Fibroblast of lung (primary cell): Measurements from ENCODE around the gene MAP2K5. TPM values are rescaled to one million over a fixed set of nuclear protein-coding genes. Genes with fewer than 3 reads are reported as not detected.

ENCODE experiments used
- DNase-seq, 2 donors: peaks; one replicate each; pipeline versions ENCODE4 v3.0.0 to v3.0.0-alpha.2; 2010; ENCODE audit warnings: low read depth in 2 of 2
- H2AFZ ChIP-seq: 2 replicates; pipeline ENCODE4 v1.5.1; 2012; ENCODE audit warnings: low read length, control low read depth, inconsistent platforms
- H3K27ac ChIP-seq: 2 replicates; pipeline ENCODE4 v1.5.1; 2011; ENCODE audit warnings: low read length, control low read depth; ENCODE audit not compliant: insufficient read depth
- H3K27me3 ChIP-seq: 2 replicates; pipeline ENCODE4 v1.5.1; 2011; ENCODE audit warnings: mild to moderate bottlenecking, low read length; ENCODE audit not compliant: control insufficient read depth, insufficient read depth
- H3K36me3 ChIP-seq: 2 replicates; pipeline ENCODE4 v1.5.1; 2011; ENCODE audit warnings: low read length; ENCODE audit not compliant: control insufficient read depth, insufficient read depth
- H3K4me1 ChIP-seq: 2 replicates; pipeline ENCODE4 v1.5.1; 2011; ENCODE audit warnings: low read length; ENCODE audit not compliant: control insufficient read depth, insufficient read depth; ENCODE audit errors: extremely low read depth
- H3K4me2 ChIP-seq: 2 replicates; pipeline ENCODE4 v1.5.1; 2011; ENCODE audit warnings: low read length, control low read depth; ENCODE audit not compliant: insufficient read depth; ENCODE audit errors: extremely low read depth
- H3K4me3 ChIP-seq, 4 experiments: fragments of 200-600 bp in 1 of 4; sonication (generic) in 1 of 4; replicated peaks in 1 of 4; 2 replicates each; pipeline ENCODE4 v1.5.1; 2011 to 2016; ENCODE audit warnings: low read length in 4 of 4, low read depth in 3 of 4, mild to moderate bottlenecking in 3 of 4, control low read depth in 2 of 4, inconsistent platforms in 1 of 4, mixed read lengths in 1 of 4; ENCODE audit not compliant: insufficient read depth in 1 of 4; ENCODE audit errors: control extremely low read depth in 1 of 4
- H3K79me2 ChIP-seq: 2 replicates; pipeline ENCODE4 v1.5.1; 2012; ENCODE audit warnings: mild to moderate bottlenecking, low read length, inconsistent platforms; ENCODE audit not compliant: control insufficient read depth, insufficient read depth
- H3K9ac ChIP-seq: 2 replicates; pipeline ENCODE4 v1.5.1; 2011; ENCODE audit warnings: mild to moderate bottlenecking, low read length, control low read depth; ENCODE audit not compliant: insufficient read depth
- H3K9me3 ChIP-seq: 2 replicates; pipeline ENCODE4 v1.5.1; 2012; ENCODE audit warnings: low read depth, low read length; ENCODE audit not compliant: control insufficient read depth, insufficient read depth
- H4K20me1 ChIP-seq: 2 replicates; pipeline ENCODE4 v1.5.1; 2011; ENCODE audit warnings: low read length; ENCODE audit not compliant: control insufficient read depth, insufficient read depth; ENCODE audit errors: extremely low read depth
- CTCF ChIP-seq, 2 donors: IDR thresholded peaks in 1 of 2; conservative IDR thresholded peaks in 1 of 2; 1 replicate in 1 of 2; 2 replicates in 1 of 2; pipeline ENCODE4 v1.5.1; 2011 to 2012; ENCODE audit warnings: low read length in 2 of 2, control low read depth in 1 of 2, inconsistent platforms in 1 of 2, low read depth in 1 of 2, mild to moderate bottlenecking in 1 of 2
- EZH2 ChIP-seq: IDR thresholded peaks from 2 replicates; pipeline ENCODE4 v1.5.1; 2012; ENCODE audit warnings: low read length, control low read depth, mild to moderate bottlenecking; ENCODE audit errors: missing control alignments
- polyA plus RNA-seq, 2 donors: library from polyadenylated mRNA; depleted of rRNA in 1 of 2; stranded (reverse) in 1 of 2; unstranded in 1 of 2; fragments of >200 nt; gene quantifications; 2 replicates each; pipeline ENCODE4 v1.2.1, GENCODE V29; 2011 to 2012; ENCODE audit warnings: missing spikeins in 1 of 2
- total RNA-seq: library from RNA; depleted of rRNA; stranded (reverse); fragments of >200 nt; gene quantifications from 2 replicates; pipeline ENCODE4 v1.2.1, GENCODE V29; 2014

MAP2K5 gene
- total and polyA plus RNA-seq, 2 donors (not counting 1 experiment from before 2014, with no cell fraction given) = 5.7 to 10.2 TPM

- DNase-seq = no peak
- H3K36me3 ChIP-seq = peaks cover 2% of the 10 kb centered on the region
- no peak overlapping the region for H3K4me2 ChIP-seq
- no peaks in the 10 kb centered on the region for H3K9me3 ChIP-seq
- H3K27me3 ChIP-seq = no peaks in the 10 kb centered on the region
- H3K9ac ChIP-seq = no peak overlapping the region
- H3K27ac ChIP-seq = no peak overlapping the region
- H3K4me1 ChIP-seq = no peaks in the 10 kb centered on the region
- TF ChIP-seq EZH2 (no peak), CTCF (conservative IDR thresholded peaks at IDR 0.05 in 1 of 2, IDR thresholded peaks at IDR 0.05 in 1 of 2; ENCODE audit: low read depth in 1 of 2, low read length in 2 of 2) (no peak)
- no peak overlapping the region for H3K4me3 ChIP-seq
- H4K20me1 ChIP-seq = no peaks in the 10 kb centered on the region
- H3K79me2 ChIP-seq = no peaks in the 10 kb centered on the region
- H2AFZ ChIP-seq = no peak overlapping the region
These were observed 12.1 kb downstream of the MAP2K5 start for GRCh38 chr15:67554580-67554979.

- no peak overlapping the region for H3K4me3 ChIP-seq
- no peaks in the 10 kb centered on the region for H3K27me3 ChIP-seq
- DNase-seq = no peak
- H3K27ac ChIP-seq = no peak overlapping the region
- H2AFZ ChIP-seq = no peak overlapping the region
- H3K4me1 ChIP-seq = no peaks in the 10 kb centered on the region
- TF ChIP-seq CTCF (conservative IDR thresholded peaks at IDR 0.05 in 1 of 2, IDR thresholded peaks at IDR 0.05 in 1 of 2; ENCODE audit: low read depth in 1 of 2, low read length in 2 of 2) = no peak
- no peak for TF ChIP-seq EZH2
- no peaks in the 10 kb centered on the region for H4K20me1 ChIP-seq
- no peaks in the 10 kb centered on the region for H3K36me3 ChIP-seq
- H3K79me2 ChIP-seq = no peaks in the 10 kb centered on the region
- no peak overlapping the region for H3K9ac ChIP-seq
- H3K4me2 ChIP-seq = no peak overlapping the region
- H3K9me3 ChIP-seq = no peaks in the 10 kb centered on the region
These were observed 14.6 kb downstream of the MAP2K5 start for GRCh38 chr15:67556976-67557570.

GRCh38 chr15:67558502-67558901, 16.0 kb downstream of the MAP2K5 start:
- Histone ChIP-seq H3K36me3 (no peaks in the 10 kb centered on the region), H2AFZ (no peak overlapping the region), H3K4me3 (no peak overlapping the region), H3K9me3 (no peaks in the 10 kb centered on the region), H3K4me1 (no peaks in the 10 kb centered on the region), H3K4me2 (no peak overlapping the region), H4K20me1 (no peaks in the 10 kb centered on the region), H3K9ac (no peak overlapping the region), H3K27ac (no peak overlapping the region), H3K27me3 (no peaks in the 10 kb centered on the region), H3K79me2 (no peaks in the 10 kb centered on the region)
- no peak for DNase-seq
- no peak for TF ChIP-seq EZH2
- TF ChIP-seq CTCF (conservative IDR thresholded peaks at IDR 0.05 in 1 of 2, IDR thresholded peaks at IDR 0.05 in 1 of 2; ENCODE audit: low read depth in 1 of 2, low read length in 2 of 2) = no peak
